ENCODE measurements around the gene SCG2.
A peak's percentile ranks its signal among the peaks of the same experiment; 100 is the strongest.

SCG2 gene

DNA sequence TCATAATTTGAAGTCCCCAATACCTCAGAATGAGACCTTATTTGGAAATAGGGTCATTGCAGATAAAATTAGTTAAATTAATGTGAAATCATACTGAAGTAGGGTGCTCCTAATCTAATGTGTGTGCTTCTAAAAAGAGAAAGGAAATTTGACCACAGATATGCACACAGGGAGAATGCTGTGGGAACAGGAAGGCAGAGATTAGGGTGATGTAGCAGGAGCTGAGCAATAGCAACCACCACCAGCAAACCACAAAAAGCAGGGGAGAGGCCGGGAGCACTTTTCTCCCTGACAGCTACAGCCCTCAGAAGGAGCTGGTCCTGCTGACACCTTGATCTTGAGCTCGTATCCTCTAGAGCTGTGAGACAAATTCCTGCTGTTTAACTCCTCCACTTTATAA is 24.6 kb upstream of the SCG2 start:
- TF ChIP-seq, protein P1, sequence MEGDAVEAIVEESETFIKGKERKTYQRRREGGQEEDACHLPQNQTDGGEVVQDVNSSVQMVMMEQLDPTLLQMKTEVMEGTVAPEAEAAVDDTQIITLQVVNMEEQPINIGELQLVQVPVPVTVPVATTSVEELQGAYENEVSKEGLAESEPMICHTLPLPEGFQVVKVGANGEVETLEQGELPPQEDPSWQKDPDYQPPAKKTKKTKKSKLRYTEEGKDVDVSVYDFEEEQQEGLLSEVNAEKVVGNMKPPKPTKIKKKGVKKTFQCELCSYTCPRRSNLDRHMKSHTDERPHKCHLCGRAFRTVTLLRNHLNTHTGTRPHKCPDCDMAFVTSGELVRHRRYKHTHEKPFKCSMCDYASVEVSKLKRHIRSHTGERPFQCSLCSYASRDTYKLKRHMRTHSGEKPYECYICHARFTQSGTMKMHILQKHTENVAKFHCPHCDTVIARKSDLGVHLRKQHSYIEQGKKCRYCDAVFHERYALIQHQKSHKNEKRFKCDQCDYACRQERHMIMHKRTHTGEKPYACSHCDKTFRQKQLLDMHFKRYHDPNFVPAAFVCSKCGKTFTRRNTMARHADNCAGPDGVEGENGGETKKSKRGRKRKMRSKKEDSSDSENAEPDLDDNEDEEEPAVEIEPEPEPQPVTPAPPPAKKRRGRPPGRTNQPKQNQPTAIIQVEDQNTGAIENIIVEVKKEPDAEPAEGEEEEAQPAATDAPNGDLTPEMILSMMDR (IDR thresholded peaks at IDR 0.05; ENCODE audit: low read depth, low read length): no peak
- peak; percentile 69 to 81 for DNase-seq (ENCODE audit: low read depth in 2 of 2)
- no peak overlapping the region for H3K4me3 ChIP-seq (replicated peaks in 1 of 2; ENCODE audit: low read depth in 2 of 2, low read length in 2 of 2)

DNA sequence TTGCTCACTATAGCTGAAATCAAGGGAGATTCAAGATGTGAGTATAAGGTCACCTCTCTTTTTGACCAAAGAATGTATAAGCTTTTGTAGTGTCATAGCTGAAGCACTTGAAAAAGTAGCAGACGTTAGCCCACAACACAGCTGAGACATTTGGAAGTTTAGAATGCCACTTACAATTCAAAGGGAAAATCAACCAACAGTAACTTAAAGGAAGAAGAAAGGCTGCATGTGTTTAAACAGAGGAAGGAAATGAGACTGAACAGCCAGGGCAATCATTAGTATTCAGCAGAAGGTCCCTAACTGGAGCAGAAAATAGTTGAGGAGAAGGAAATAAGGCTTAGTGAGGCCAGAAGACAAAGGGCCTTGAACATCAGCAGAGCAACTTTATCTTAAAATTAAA is 23.5 kb upstream of the SCG2 start:
- TF ChIP-seq, protein P1 (IDR thresholded peaks at IDR 0.05; ENCODE audit: low read depth, low read length): no peak
- H3K4me3 ChIP-seq (replicated peaks in 1 of 2; ENCODE audit: low read depth in 2 of 2, low read length in 2 of 2): no peak overlapping the region
- DNase-seq (ENCODE audit: low read depth in 2 of 2): no peak

DNA sequence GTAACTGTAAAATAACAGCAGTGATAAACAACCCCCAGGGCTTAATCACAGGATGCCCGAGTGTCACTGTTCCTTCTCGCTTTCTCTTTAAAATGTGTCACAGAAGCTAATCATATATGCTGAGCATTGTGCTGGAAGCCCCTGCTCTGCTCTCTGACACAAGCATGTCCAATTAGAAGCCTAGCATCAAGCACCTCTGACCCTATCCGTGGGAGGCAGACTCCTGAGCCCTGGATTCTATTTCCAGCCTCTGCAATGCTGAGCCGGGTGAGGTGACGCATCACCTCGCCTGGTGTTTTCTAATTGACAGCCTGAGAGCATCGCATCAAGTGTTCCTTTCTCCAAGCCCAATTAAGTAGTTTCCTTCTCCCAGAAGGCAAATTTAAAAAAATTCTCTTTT is 19.7 kb upstream of the SCG2 start:
- TF ChIP-seq, protein P1 (IDR thresholded peaks at IDR 0.05; ENCODE audit: low read depth, low read length): no peak
- H3K4me3 ChIP-seq (replicated peaks in 1 of 2; ENCODE audit: low read depth in 2 of 2, low read length in 2 of 2): no peak overlapping the region
- no peak for DNase-seq (ENCODE audit: low read depth in 2 of 2)

DNA sequence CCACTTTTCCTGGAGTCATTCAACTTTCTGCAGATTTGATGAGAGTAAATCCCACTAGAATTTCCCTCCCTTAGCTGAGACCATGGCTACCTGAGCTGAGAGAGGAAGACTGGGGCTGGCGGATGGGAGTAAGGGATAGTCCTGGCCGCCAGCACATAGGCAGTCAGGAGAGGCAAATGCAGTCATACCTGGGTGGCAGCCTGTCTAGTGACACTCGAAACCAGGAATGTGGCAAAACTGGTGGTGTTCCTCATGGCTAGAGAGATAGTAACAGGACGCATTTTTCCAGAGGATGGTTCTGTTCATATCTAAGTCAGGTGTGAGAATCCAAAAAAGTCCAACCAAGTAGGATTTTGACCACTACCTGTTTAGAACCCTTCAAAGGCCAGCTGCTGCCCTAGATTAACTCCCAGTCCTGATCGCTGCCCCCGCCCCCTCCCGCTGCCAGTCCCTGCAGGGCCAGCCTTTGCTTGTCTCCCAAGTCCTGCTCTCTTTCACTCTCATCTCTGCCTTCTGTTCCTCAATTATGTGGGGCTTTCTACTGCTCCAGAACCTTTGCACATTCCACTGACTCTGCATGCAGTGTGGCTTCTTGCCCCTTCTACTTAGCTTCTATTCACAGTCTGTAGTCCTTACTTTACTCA is 17.4 kb upstream of the SCG2 start:
- TF ChIP-seq, protein P1 (IDR thresholded peaks at IDR 0.05; ENCODE audit: low read depth, low read length): no peak
- no peak overlapping the region for H3K4me3 ChIP-seq (replicated peaks in 1 of 2; ENCODE audit: low read depth in 2 of 2, low read length in 2 of 2)
- DNase-seq (ENCODE audit: low read depth in 2 of 2): no peak

DNA sequence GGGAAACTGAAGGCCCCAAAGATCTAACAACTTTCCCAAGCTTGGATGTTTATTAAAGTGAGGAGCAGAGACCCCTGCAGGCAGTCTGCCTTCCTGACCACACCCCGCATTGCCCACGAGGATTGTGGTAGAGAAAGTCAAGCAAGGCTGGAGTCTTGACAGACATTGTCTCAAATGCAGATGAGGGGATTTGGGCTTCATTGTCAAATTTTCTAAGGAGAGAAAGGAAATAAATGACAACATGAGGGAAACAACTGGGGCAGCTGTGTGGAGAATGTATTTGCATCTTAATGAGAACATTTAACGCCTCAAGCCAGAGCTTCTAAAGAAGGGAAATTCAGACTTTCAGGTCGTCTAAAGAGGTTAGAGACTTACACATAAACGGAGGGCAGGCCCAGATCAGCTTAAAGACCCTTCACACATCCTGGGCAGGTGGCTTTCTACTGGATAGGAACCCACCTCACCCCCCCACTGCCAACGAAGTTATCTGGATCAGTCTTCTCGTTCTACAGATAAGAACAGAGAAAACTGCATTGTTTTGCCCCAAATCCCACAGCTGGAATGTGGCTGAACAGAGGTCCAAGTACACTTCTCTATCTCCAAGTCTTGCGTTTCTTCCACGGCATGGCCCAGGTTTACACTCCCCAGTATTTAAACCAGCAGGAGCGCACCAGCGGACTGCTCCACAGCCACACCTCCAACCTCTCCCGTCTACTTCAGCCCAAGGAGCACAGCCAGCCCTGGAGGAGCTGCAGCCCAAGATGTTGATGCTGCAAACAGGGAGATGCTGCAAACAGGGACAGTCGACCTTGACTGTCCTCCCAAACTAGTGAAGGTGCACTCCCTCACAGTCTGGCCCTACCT is 16.2 kb upstream of the SCG2 start:
- DNase-seq (ENCODE audit: low read depth in 2 of 2): no peak
- no peak overlapping the region for H3K4me3 ChIP-seq (replicated peaks in 1 of 2; ENCODE audit: low read depth in 2 of 2, low read length in 2 of 2)
- TF ChIP-seq, protein P1 (IDR thresholded peaks at IDR 0.05; ENCODE audit: low read depth, low read length): no peak

DNA sequence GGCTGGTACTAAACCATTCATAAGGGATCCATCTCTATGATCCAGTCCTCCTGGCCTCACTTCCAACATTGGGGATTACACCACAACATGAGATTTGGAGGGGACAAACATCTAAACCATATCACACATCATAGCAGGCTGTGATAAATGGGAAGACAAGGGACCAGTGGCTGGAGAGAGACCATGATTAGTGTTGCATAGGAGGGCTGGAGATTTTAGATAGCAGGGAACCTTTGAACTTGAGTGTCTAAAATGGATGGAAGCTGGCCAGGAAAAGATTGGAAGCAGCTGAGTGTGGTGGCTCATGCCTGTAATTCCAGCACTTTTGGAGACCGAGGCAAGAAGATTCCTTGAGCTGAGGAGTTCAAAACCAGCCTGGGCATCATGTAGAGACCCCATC is 12.4 kb upstream of the SCG2 start:
- no peak overlapping the region for H3K4me3 ChIP-seq (replicated peaks in 1 of 2; ENCODE audit: low read depth in 2 of 2, low read length in 2 of 2)

More for the DNA sequence above, 12.4 kb upstream of the SCG2 start:
- TF ChIP-seq, protein P1 (IDR thresholded peaks at IDR 0.05; ENCODE audit: low read depth, low read length): no peak
- DNase-seq (ENCODE audit: low read depth in 2 of 2): no peak
